ENCODE data around the gene CFAP54.

The CFAP54 gene

DNA sequence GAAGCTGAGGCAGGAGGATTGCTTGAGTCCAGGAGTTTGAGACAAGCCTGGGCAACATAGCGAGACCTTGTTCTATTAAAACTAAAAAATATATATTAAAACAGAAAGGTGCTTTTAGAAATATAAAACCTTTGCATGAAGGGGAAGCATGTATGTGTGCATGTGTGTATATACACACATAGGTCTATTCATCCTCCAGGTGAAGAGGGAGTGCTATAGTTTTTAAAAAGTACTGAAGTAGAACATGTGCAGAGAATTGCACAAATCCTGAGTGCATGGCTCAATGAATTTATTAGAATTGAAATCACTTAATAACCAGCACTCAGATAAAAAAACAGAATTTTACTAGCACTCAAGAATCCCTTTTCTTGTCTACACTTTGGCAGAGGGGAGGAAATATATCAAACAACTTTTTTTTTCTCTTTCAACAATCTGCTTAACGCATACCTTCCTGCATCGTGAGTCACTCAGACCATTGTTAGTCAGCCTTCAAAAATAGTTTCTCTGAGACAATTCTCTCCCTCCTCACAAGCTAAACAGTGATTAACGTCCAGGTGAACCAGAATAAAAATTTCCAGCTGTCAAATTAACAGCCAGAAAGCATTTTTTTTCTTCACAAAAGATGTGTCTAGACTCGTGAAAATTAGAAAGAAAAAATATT, 400.0 kb downstream of the CFAP54 start:
- no peak overlapping the region for H3K4me3 ChIP-seq (ENCODE audit: low read depth, low read length)
- no peak for TF ChIP-seq MYC (IDR thresholded peaks at IDR 0.05; ENCODE audit: low read depth, low read length)
- no peak for TF ChIP-seq POLR2A (IDR thresholded peaks at IDR 0.05; ENCODE audit: extremely low read depth, insufficient read length)
- no peak for TF ChIP-seq CTCF (IDR thresholded peaks at IDR 0.05; ENCODE audit: low read depth, low read length)
- no peak for DNase-seq (ENCODE audit: low read depth)

GRCh38 chr12:96890331-96890730, 401.0 kb downstream of the CFAP54 start:
- no peak for TF ChIP-seq MYC (IDR thresholded peaks at IDR 0.05; ENCODE audit: low read depth, low read length)
- TF ChIP-seq CTCF (IDR thresholded peaks at IDR 0.05; ENCODE audit: low read depth, low read length) = no peak
- no peak for TF ChIP-seq POLR2A (IDR thresholded peaks at IDR 0.05; ENCODE audit: extremely low read depth, insufficient read length)
- TF ChIP-seq, protein P1, sequence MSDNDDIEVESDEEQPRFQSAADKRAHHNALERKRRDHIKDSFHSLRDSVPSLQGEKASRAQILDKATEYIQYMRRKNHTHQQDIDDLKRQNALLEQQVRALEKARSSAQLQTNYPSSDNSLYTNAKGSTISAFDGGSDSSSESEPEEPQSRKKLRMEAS (IDR thresholded peaks at IDR 0.05; ENCODE audit: low read depth, low read length) = no peak

DNA sequence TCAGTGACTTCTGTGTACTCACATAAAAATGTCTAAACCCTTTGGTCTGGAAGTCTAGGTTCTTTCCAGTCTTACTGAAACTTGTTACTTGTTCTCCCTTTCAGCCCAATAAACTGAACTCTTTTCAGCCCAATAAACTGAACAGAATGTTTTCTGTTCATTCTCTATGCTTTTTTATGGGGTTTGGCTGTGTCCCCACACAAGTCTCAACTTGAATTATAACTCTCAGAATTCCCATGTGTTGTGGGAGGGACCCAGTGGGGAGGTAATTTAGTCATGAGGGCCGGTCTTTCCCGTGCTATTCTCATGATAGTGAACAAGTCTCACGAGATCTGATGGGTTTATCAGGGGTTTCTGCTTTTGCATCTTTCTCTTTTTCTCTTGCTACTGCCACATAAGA, 402.7 kb downstream of the CFAP54 start:
- TF ChIP-seq POLR2A (IDR thresholded peaks at IDR 0.05; ENCODE audit: extremely low read depth, insufficient read length) = no peak
- no peak for TF ChIP-seq CTCF (IDR thresholded peaks at IDR 0.05; ENCODE audit: low read depth, low read length)
- TF ChIP-seq, protein P1 (IDR thresholded peaks at IDR 0.05; ENCODE audit: low read depth, low read length) = no peak
- TF ChIP-seq MYC (IDR thresholded peaks at IDR 0.05; ENCODE audit: low read depth, low read length) = no peak
- DNase-seq (ENCODE audit: low read depth) = no peak
- no peak overlapping the region for H3K4me3 ChIP-seq (ENCODE audit: low read depth, low read length)

More at GRCh38 chr12:96890331-96890730, 401.0 kb downstream of the CFAP54 start:
- DNase-seq (ENCODE audit: low read depth) = no peak
- H3K4me3 ChIP-seq (ENCODE audit: low read depth, low read length) = no peak overlapping the region

DNA sequence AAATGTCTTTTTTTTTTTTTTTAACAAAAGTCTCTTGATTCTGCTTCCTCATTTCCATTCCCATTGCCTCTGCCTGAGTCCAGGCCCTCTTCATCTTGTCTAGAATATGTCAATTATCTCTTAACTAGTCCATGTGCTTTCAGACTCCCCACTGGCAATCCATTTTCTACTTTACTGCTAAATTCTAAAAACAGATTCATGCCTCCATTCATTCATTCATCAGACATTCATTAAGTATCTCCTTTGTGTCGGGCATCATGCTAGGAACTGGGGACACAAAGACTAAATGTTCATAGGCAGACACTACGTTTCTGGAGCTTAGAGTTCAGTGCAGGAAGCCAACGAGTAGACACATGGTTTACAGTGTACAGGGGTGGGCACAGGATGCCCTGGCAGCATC, 408.0 kb downstream of the CFAP54 start:
- no peak overlapping the region for H3K4me3 ChIP-seq (ENCODE audit: low read depth, low read length)
- no peak for DNase-seq (ENCODE audit: low read depth)
- TF ChIP-seq, protein P1 (IDR thresholded peaks at IDR 0.05; ENCODE audit: low read depth, low read length) = no peak
- TF ChIP-seq CTCF (IDR thresholded peaks at IDR 0.05; ENCODE audit: low read depth, low read length) (no peak), MYC (IDR thresholded peaks at IDR 0.05; ENCODE audit: low read depth, low read length) (no peak), POLR2A (IDR thresholded peaks at IDR 0.05; ENCODE audit: extremely low read depth, insufficient read length) (no peak)

DNA sequence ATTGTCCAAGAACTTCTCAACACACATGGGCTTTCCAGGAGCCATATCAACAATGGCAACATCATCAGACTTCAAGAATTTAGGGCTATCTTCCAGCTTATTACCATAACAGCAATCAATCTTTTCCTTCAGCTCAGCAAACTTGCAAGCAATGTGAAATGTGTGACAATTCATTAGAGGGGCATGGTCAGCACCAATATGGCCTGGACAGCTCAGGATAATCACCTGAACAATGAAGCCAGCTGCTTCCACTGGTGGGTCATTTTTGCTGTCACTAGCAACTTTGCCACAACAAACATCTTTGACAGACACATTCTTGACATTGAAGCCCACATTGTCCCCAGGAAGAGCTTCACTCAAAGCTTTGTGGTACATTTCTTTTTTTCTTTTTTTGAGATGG, 411.8 kb downstream of the CFAP54 start:
- DNase-seq (ENCODE audit: low read depth) = no peak
- H3K4me3 ChIP-seq (ENCODE audit: low read depth, low read length) = no peak overlapping the region
- TF ChIP-seq, protein P1 (IDR thresholded peaks at IDR 0.05; ENCODE audit: low read depth, low read length) = no peak
- TF ChIP-seq POLR2A (IDR thresholded peaks at IDR 0.05; ENCODE audit: extremely low read depth, insufficient read length) (no peak), CTCF (IDR thresholded peaks at IDR 0.05; ENCODE audit: low read depth, low read length) (no peak), MYC (IDR thresholded peaks at IDR 0.05; ENCODE audit: low read depth, low read length) (no peak)
